GM12875 (cell line): ENCODE measurements around the gene SLAMF1.
"Not testable (repeated sequence)": the region's sequence is repeated elsewhere in the genome, so short reads cannot be mapped to it uniquely, and the experiment has no call there.

Experiments used
- H3K4me3 ChIP-seq: one replicate; pipeline ENCODE4 v1.5.1; 2011; ENCODE audit warnings: low read depth, low read length, control low read depth
- TF ChIP-seq, protein P1 (sequence below): IDR thresholded peaks from 2 replicates; pipeline ENCODE4 v1.5.1; 2011; ENCODE audit warnings: low read depth, mild to moderate bottlenecking, control low read depth, inconsistent platforms, low read length, moderate library complexity, borderline replicate concordance; ENCODE audit not compliant: insufficient read depth

Gene SLAMF1

DNA sequence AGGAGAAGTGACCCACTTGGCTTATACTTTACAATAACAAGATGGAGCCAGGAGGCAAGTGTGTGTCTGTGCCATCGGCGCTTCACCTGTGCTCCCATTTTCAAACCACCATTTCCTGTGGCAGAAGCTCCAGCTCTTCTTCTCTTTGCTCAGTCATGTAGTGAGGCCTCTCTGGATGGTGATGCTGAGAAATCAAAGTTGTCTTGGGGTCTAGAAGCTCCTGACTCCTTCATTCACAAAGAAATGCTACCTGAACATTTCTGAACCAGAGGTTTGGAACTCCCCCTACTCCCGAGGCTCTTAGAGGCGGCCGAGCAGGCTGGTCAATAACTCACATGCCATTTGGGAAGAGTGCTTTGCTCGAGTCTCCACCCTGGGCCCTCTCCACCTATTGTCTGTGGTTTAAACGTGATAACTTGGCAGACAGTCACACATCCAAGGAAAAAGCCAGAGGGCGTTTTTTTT is 18.0 kb downstream of the SLAMF1 start:
- TF ChIP-seq, protein P1, sequence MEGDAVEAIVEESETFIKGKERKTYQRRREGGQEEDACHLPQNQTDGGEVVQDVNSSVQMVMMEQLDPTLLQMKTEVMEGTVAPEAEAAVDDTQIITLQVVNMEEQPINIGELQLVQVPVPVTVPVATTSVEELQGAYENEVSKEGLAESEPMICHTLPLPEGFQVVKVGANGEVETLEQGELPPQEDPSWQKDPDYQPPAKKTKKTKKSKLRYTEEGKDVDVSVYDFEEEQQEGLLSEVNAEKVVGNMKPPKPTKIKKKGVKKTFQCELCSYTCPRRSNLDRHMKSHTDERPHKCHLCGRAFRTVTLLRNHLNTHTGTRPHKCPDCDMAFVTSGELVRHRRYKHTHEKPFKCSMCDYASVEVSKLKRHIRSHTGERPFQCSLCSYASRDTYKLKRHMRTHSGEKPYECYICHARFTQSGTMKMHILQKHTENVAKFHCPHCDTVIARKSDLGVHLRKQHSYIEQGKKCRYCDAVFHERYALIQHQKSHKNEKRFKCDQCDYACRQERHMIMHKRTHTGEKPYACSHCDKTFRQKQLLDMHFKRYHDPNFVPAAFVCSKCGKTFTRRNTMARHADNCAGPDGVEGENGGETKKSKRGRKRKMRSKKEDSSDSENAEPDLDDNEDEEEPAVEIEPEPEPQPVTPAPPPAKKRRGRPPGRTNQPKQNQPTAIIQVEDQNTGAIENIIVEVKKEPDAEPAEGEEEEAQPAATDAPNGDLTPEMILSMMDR: no peak
- no peak overlapping the region for H3K4me3 ChIP-seq

DNA sequence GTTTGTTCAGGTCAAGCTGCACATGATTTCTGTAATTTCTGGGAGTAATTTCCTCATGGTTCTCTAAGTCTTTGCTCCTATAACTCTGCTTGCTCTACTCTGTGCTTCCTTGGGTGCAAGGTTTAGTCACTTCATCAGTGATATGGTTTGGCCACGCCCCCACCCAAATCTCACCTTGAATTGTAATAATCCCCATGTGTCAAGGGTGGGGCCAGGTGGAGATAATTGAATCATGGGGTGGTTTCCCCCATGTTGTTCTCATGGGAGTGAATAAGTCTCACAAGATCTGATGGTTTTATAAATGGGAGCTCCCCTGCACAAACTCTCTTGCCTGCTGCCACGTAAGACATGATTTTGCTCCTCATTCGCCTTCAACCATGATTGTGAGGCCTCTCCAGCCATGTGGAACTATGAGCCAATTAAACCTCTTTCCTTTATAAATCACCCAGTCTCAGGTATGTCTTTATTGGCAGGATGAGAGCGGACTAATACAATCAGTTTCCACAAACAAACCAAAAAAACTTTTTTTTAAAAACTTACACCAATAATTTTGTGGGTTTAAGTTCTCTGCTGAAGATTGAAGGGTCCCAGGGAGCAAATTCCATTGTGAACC is 19.1 kb downstream of the SLAMF1 start:
- not testable (repeated sequence) for H3K4me3 ChIP-seq

DNA sequence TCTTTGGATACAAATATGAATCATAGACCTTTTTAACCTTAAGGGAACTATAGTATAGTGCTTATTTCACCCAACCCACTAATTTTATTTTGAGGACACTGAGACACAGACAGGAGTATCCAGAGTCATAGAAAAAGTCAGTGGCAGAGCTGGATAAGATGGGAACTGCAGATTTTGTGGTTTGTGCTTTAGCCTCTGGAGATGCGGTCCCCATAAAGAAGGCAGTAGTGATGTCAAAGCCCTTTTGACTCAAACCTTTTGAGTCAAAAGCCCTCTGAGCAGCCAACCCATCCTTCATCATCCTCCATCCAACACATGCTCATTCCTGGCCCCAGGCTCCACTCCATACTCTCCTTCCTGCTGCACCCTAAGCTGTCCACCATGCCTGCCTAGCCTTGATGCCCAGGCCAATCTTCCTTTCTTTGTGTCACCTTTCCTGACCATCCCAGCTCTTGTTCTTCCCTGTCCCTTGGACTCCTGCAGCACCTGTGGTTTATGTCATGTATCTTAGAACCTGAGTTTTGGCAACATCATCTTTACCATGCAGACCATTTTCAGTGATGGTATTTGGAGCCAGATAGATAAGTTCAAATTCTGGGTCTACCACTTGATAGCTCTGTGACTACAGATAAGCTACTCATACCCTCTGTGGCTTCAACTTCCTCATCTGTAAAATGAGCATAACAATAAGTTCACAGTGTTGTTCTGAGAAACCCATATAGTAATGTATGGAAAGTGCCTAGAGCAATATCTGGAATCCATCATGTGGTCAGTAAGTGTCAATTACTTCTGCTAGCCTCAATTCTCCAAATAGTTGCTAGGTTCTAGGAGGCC is 20.1 kb downstream of the SLAMF1 start:
- H3K4me3 ChIP-seq: no peak overlapping the region
- TF ChIP-seq, protein P1: no peak

DNA sequence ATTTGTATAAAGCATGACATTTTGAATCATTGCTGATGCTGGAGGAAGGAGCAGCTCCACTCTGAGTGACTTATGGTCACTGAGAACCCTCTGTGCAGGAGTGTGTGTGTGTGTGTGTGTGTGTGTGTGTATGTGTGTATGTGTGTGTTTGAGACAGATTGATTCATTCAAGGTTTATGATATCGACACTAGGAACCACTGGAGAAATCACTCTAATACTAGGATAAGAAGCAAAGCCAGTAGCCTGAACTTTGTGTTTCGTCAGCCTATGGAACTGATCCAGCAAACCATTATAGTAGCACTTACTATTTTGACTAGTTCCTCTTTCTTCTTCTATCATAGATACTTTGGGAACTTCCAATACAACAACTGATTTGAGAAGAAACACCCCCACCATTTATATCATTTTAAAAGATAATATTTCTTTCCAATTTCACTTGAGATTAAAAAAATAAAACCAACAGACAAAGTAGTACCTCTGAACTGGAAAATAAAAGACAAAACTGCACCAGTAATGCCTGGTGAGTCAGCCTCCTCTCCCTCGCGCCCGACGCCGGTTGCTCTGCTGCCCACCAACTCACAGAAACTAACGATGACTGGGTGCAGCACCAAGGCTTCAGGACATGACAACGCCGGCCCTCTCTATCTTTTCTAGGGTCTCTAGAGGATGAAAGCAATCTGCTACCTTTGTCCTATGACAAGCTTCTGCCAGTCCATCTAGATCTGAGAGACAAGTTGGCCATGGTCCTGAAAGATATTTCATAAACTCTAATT is 20.9 kb downstream of the SLAMF1 start:
- TF ChIP-seq, protein P1: no peak
- H3K4me3 ChIP-seq: no peak overlapping the region

DNA sequence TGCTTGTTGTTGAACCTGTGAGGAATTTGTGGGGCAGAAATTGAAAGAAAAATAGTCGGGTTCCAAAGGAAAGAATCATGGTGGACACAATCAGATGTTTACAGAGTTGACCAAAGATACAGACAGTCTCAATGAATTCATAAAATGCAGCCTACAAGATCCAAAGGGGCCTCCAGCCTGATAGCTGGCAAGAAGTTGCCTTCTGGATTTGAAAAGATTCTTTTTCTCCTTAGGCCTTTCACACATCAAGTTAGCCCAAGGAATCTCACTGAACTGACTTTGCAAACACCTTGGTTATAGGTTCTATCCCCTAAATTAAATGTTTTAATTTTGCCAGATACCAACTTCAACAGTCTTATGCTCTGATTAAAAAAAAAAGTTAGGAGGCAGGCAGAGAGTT is 21.5 kb downstream of the SLAMF1 start:
- TF ChIP-seq, protein P1: no peak
- H3K4me3 ChIP-seq: no peak overlapping the region

DNA sequence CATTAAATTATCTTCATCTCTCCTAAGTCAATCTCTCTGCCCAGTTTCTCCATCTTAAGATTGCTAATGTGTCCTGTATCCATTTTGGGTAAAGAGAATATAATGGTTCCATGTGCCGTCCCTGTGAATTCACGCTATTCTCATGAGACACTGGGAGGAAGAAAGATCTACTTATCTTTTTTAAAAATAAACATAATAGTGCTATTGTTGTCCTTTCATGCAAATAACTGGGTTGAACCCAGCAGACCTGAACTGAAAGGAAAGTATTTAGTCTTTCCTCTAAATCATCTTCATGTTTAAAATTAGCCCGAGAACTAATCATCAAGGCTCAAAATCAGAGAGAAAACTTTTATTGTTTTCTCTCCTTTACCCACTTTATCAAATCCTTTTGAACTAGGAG is 22.4 kb downstream of the SLAMF1 start:
- H3K4me3 ChIP-seq: no peak overlapping the region
- TF ChIP-seq, protein P1: no peak

DNA sequence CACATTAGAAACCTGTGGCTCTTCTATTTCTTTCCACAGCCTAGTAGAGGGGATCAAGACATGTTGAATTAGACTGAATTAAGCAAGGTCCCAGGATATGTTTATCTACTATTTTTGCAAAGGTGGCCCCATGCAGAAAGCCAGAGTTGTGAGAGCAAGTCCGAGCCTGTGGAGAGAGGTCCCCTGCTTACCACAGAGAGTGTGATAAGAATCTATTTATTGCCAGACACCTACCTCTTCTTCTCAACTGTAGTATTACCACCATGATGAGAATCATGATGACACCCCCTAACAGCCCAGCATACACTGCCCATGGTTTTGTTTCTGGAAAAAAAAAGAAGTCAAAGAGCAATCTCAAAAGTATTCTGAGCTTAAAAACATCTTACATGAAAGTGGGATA is 23.0 kb downstream of the SLAMF1 start:
- TF ChIP-seq, protein P1: no peak
- H3K4me3 ChIP-seq: no peak overlapping the region
